NCI-H82 treated with DMSO at 0.1 percent for 48 hours (cell line): ENCODE measurements around the gene LSM10.

Experiments
- DNase-seq: peaks from one replicate; lab custom pipeline; 2025; ENCODE audit not compliant: unreplicated experiment; lab: John Stamatoyannopoulos, UW

LSM10 gene

GRCh38 chr1:36385410-36386264 lies 12.1 kb downstream of the LSM10 start, which contains the start of gene STK40:
Gene STK40, minus strand, starts transcription at chr1:36385924. Its CDS starts 24,592 bp downstream, at chr1:36361332.
- DNase-seq: peak; percentile 99

GRCh38 chr1:36384542-36385409 lies 12.9 kb downstream of the LSM10 start:
- DNase-seq: peak; percentile 44

- DNase-seq: no peak
Observed at GRCh38 chr1:36383240-36383639, 14.5 kb downstream of the LSM10 start.

DNA sequence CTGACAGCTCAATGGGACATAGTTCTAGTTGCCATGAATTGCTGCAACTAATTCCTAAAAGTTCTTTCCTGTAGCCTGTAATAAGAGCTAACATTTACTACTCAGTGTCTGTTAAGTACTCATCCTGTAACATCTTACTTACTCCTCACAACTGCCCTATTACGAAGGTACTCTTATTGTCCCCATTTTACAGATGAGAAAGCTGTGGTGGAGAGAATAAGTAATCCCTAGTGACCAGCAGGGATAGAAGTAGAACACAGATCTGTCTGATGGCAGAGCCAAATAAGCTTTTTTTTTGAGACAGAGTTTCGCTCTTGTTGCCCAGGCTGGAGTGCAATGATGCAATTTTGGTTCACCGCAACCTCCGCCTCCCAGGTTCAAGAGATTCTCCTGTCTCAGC lies 15.0 kb downstream of the LSM10 start:
- no peak for DNase-seq

GRCh38 chr1:36382231-36382630 lies 15.5 kb downstream of the LSM10 start:
- no peak for DNase-seq

DNA sequence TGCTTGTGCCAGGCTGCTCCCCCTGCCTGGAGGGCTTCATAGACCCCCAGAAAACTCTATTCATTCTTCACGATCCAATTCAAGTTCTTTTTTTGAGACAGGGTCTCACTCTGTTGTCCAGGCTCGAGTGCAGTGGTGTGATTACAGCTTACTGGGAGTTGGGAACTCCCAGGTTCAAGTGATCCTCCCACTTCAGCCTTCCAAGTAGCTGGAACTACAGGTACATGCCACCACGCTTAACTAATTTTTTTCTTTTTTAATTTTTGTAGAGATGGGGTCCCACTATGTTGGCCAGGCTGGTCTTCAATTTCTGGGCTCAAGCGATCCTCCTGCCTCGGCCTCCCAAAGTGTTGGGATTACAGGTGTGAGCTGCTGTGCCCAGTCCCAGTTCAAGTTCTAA lies 16.3 kb downstream of the LSM10 start:
- no peak for DNase-seq

- no peak for DNase-seq
Observed at GRCh38 chr1:36380782-36381181, 16.9 kb downstream of the LSM10 start.

GRCh38 chr1:36380143-36380619 lies 17.5 kb downstream of the LSM10 start:
- no peak for DNase-seq

GRCh38 chr1:36377791-36378492 lies 19.8 kb downstream of the LSM10 start:
- DNase-seq: no peak

DNA sequence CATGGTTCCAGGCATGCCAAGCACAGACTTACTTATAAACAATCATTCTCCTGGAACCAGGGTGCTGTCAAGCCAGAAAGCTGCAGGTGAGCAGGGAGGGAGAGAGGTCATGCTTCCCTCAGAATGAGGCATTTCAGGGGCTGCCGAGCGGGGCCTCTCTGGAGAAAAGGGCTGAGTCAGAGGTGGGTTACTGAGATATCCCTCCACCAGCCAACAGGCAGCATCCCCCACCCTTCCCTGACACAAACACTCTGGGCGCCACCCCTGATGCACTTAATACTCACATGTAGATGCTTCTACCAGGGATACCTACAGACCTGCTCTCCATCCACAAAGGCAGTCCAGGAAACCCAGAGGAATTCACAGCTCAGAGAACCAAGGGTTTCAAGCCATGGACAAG lies 25.1 kb downstream of the LSM10 start:
- DNase-seq: no peak

DNA sequence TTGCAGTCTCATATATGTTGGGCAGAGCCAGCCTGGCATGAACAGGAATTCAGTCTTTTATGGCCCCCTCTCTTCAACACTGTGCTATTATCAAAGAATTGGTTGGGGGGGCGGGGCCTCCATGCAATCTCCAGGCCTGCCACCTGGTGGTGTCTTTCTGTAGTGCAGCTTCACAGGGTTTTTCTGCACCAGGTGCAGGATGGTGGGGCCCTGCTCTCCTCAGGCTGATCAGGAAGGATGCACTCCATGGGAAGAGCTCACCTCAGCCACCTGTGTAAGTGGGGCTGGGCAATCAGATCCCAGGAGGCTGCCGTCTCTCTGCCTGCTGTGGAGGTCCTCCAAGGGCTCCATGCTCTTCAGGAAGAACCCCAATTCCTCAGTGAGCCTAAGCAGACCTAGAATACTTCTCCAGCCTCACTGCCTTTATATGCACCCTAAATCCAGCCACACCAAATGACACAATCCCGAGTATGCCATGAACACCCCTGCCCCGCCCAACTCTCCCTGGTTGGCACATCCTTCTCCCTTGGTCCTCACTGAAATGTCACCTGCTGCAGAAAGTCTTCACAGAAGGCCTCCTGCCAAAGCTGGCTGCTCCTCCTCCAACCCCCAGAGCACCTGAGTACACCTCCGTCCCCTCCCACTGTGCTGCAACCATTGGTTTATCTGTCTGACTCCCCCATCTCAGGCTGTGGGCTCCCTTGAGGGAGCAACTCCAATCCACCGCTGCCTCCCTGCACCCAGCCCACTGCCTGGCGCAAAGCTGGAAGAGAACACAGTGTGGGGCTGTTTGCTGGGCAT lies 28.4 kb downstream of the LSM10 start:
- DNase-seq: peak; percentile 16

DNA sequence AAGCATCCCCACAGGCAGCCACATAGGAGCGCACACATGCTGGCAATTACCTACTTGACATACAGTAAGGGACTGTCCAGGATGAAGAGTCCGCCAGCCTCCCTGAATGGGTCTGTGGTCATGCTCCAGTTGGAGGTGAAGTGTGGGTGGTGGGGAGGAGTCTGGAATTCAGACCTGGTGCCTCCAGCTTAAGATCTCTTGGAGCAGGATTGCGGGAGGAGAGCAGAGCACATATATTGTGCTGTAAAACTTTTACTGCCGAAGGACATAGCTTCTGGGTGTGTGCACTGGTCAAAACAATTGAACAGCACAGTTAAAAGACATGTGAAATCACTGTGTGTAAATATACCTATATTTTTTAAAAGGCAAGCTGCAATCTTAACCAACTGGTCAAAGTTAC lies 29.9 kb downstream of the LSM10 start:
- DNase-seq: no peak

DNA sequence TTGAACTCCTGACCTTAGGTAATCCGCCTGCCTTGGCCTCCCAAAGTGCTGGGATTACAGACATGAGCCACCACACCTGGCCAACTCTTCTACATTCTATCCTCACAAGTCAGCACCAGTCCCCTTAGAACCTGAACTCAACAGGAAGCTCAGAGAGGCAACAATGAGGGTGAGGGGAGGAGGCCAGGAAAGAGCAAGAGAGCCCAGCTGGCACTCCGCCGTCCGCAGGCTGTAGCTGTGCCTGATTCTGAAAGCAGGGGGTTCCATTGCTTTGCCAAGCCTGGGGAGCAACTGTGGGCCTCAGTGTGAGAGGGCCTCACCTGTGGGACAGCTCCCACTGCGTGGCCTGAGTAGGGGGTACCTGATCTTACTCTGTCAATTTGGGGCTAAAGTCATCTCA lies 30.6 kb downstream of the LSM10 start:
- DNase-seq: no peak

- peak; percentile 88 for DNase-seq
Observed at GRCh38 chr1:36366091-36366661, 31.5 kb downstream of the LSM10 start.

DNA sequence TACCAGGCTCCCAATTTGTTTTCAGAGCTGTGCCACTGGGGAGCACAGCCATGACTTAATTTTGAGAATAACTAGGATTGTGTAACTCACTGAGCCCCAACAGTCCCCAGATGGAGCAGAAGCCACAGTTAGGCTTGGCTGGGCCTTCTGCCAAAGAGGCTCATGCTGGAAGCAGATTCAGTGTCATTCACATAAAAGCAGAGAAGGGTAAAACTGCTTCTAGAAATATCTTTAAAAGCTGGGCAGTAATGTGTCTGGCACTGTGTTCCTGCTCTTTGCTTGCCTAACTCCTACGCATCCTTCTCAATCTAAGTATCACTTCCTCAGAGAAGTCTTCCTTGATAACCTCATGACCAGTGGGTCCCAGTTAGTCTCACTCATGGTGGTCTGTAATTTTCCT lies 32.3 kb downstream of the LSM10 start:
- DNase-seq: no peak

DNA sequence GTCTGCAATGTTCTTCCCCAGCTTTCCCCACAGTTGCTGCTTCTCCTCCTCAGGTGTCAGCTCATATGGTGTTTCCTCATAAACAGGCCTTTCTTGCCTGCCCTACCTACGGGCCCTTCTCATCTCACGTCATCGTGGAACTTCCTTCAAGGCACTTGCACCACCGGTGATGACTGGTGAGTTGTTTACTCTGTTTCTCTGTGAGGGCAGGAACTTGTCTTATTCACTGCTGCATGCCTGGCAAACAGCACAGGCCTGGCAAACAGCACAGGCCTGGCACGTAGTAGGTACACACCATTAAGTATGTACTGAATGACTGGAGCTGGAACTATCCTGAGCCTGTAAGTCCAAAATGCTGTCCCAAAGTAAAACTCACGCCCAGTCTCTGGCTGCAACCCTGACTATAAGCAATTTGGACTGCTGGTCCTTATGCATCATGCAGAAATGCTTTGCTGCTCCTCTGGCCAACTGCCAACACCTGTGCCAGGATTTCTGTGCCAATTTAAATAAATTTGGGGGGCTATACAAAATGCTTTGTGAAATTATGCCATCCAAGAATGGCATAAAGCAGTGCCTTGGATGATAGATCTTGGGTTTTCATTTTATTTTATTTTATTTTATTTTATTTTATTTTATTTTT lies 37.7 kb downstream of the LSM10 start:
- no peak for DNase-seq

GRCh38 chr1:36359383-36359782 lies 38.3 kb downstream of the LSM10 start:
- DNase-seq: no peak

DNA sequence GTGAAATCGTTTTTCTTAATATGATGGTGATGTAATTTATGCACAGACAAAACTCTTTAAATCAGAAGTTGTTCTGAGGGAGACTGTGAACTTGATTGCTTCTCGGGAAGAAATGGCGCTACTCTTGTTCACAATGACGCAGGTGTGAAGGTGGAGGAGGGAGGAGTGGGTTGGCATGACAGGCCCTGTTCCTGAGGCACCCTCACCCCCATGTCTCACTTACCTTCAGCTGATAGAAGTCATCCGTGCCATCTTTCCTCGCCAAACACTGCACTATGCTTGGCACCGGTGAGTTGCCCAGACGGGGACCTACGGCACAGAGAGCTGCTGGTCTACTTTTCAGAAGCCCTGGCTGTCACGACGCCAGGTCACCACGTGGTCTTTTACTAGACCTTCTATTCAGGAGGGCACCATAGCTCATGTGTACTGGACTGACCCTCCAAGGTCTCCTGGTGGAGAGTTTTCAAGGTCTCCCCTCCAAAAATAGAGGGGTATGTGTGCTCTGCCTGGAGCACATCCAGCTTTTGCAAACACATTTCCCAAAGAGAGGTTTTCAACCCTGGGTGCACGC lies 39.1 kb downstream of the LSM10 start:
- DNase-seq: no peak

DNA sequence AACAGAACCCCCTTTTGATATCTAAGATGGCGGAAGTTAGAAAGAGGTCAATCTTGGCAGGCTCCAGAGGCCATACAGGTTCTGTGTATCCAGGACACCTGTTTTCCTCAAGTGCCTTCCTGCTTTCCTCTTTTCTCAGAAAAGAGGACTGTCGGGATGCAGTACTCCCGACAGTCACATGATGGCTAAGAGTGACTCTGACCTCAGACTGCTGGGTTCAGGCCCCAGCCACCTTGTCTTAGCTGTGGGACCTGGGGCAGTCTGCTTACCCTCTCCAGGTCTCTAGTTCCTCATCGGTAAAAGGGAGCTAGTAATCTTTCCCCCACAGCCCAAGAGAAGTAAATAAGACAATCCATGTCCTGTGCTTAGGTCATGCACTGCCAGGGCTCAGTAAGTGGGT lies 41.9 kb downstream of the LSM10 start:
- DNase-seq: no peak
